Osteoblast (primary cell): ENCODE measurements around the gene TXNIP. TPM values are rescaled to one million over a fixed set of nuclear protein-coding genes. Genes with fewer than 3 reads are reported as not detected.

Experiments
- DNase-seq: peaks from one replicate; pipeline ENCODE4 v3.0.0; 2011; ENCODE audit warnings: low spot score, mixed read lengths; ENCODE audit not compliant: insufficient read length; ENCODE audit errors: missing footprints
- H2AFZ ChIP-seq: 2 replicates; pipeline ENCODE4 v1.6.0; 2011; ENCODE audit warnings: mild to moderate bottlenecking, low read length
- H3K27ac ChIP-seq: 2 replicates; pipeline ENCODE4 v1.5.1; 2011; ENCODE audit warnings: mild to moderate bottlenecking, low read depth, low read length, moderate library complexity
- H3K27me3 ChIP-seq: 2 replicates; pipeline ENCODE4 v1.6.0; 2012; ENCODE audit warnings: mild to moderate bottlenecking, control low read depth, inconsistent platforms, low read length, moderate library complexity; ENCODE audit not compliant: insufficient read depth
- H3K36me3 ChIP-seq: 2 replicates; pipeline ENCODE4 v1.5.1; 2011; ENCODE audit warnings: mild to moderate bottlenecking, low read length, control low read depth, moderate library complexity; ENCODE audit not compliant: insufficient read depth
- H3K4me1 ChIP-seq: 2 replicates; pipeline ENCODE4 v1.5.1; 2011; ENCODE audit warnings: mild to moderate bottlenecking, low read length, control low read depth, moderate library complexity; ENCODE audit not compliant: insufficient read depth
- H3K4me2 ChIP-seq: 2 replicates; pipeline ENCODE4 v1.6.0; 2011; ENCODE audit warnings: mild to moderate bottlenecking, low read length; ENCODE audit not compliant: insufficient read depth
- H3K4me3 ChIP-seq: fragments of 200-600 bp; sonication (generic); 3 replicates; pipeline ENCODE4 v1.5.1; 2012; ENCODE audit warnings: mild to moderate bottlenecking, low read length, inconsistent platforms; ENCODE audit not compliant: insufficient read depth
- H3K79me2 ChIP-seq: 2 replicates; pipeline ENCODE4 v1.6.0; 2012; ENCODE audit warnings: mild to moderate bottlenecking, low read length, control low read depth, inconsistent platforms; ENCODE audit not compliant: insufficient read depth
- H3K9me3 ChIP-seq: 2 replicates; pipeline ENCODE4 v1.5.1; 2011; ENCODE audit warnings: low read depth, low read length, control low read depth
- H4K20me1 ChIP-seq: 2 replicates; pipeline ENCODE4 v1.6.0; 2012; ENCODE audit warnings: mild to moderate bottlenecking, low read length, control low read depth; ENCODE audit not compliant: insufficient read depth
- total RNA-seq: library from RNA; depleted of rRNA; stranded (reverse); fragments of >200 nt; gene quantifications from 2 replicates; pipeline ENCODE4 v1.2.3, GENCODE V29; 2012
- TF ChIP-seq, protein P1 (sequence below): IDR thresholded peaks from 2 replicates; pipeline ENCODE4 v1.5.1; 2011; ENCODE audit warnings: mild to moderate bottlenecking, low read depth, low read length, moderate library complexity; ENCODE audit errors: extremely low read depth

The TXNIP gene
- total RNA-seq, 1 donor, result 400 TPM

DNA sequence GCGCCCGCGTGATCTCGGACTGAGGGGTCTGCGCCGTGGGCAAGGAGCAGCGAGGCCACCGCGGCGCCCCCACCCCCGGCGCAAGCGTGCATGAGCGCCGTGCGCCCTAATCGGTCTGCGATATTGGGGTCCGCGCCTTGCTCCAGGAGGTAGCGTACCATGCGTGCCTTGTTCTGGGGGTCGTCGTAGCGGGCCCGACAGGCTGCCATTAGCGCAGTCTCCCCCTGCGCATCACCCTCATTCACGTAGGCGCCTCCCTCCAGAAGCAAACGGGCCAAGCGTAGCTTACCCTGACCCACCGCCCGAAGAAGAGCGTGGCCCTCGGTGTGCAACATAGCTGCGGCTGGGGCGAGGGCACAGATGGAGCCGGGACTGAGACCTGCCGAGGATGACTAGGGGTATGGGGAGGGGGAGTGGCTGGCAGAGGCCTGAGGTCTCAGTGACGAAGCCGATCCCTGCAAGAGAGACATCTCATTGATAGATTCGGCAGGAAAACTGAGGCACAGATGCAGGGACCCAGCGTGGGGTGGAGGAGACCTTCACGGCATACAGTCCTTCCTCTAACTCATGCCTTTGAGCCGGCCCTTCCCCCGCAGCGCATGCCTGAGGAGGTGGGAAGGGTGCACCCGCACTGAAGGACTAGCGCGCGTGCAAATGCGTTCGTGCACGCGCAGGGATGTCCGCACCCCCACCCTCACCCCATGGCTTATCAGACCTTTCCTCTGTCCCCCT, 34.8 kb downstream of the TXNIP start:
- Histone ChIP-seq H3K4me1 (peaks cover 53% of the 10 kb centered on the region), H3K27ac (peak overlapping the region; percentile 35)
- TF ChIP-seq, protein P1, sequence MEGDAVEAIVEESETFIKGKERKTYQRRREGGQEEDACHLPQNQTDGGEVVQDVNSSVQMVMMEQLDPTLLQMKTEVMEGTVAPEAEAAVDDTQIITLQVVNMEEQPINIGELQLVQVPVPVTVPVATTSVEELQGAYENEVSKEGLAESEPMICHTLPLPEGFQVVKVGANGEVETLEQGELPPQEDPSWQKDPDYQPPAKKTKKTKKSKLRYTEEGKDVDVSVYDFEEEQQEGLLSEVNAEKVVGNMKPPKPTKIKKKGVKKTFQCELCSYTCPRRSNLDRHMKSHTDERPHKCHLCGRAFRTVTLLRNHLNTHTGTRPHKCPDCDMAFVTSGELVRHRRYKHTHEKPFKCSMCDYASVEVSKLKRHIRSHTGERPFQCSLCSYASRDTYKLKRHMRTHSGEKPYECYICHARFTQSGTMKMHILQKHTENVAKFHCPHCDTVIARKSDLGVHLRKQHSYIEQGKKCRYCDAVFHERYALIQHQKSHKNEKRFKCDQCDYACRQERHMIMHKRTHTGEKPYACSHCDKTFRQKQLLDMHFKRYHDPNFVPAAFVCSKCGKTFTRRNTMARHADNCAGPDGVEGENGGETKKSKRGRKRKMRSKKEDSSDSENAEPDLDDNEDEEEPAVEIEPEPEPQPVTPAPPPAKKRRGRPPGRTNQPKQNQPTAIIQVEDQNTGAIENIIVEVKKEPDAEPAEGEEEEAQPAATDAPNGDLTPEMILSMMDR, result no peak

DNA sequence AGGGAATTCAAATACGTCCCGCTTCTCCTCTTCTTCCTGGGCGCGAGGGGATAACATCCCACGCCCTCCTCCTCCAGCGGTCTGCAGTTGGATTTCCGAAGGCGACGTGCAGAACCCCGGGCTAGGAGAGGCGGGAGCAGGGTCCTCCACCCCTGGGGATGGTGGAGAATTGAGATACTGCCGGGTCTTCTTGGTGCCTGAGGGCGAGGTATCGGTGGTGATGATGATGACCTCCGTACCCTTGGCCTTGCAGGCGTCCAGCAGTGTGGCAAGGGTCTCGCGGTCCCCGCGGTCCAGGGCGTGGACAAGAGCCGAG, 35.3 kb downstream of the TXNIP start:
- Histone ChIP-seq H3K4me3 (peak overlapping the region; percentile 89), H3K4me2 (peak overlapping the region; percentile 100), H3K27ac (peak overlapping the region; percentile 4), H3K79me2 (peaks cover 21% of the 10 kb centered on the region), H3K36me3 (no peaks in the 10 kb centered on the region), H4K20me1 (no peaks in the 10 kb centered on the region), H2AFZ (peak overlapping the region; percentile 90), H3K4me1 (peaks cover 58% of the 10 kb centered on the region), H3K9me3 (no peaks in the 10 kb centered on the region), H3K27me3 (no peaks in the 10 kb centered on the region)
- DNase-seq, result peak; percentile 30
- TF ChIP-seq, protein P1, result no peak

More for the DNA sequence above, 34.8 kb downstream of the TXNIP start:
- Histone ChIP-seq H3K79me2 (peaks cover 16% of the 10 kb centered on the region), H2AFZ (peak overlapping the region; percentile 73), H3K27me3 (no peaks in the 10 kb centered on the region), H3K4me2 (peak overlapping the region; percentile 100), H4K20me1 (no peaks in the 10 kb centered on the region), H3K36me3 (no peaks in the 10 kb centered on the region), H3K9me3 (no peaks in the 10 kb centered on the region), H3K4me3 (peak overlapping the region; percentile 89)
- peak; percentile 82 for DNase-seq

GRCh38 chr1:145960468-145961108, 35.8 kb downstream of the TXNIP start:
- Histone ChIP-seq H3K4me1 (peaks cover 62% of the 10 kb centered on the region), H3K4me2 (peak overlapping the region; percentile 100), H3K79me2 (peaks cover 26% of the 10 kb centered on the region), H2AFZ (peak overlapping the region; percentile 90), H4K20me1 (no peaks in the 10 kb centered on the region), H3K36me3 (no peaks in the 10 kb centered on the region), H3K4me3 (peak overlapping the region; percentile 89), H3K27ac (peak overlapping the region; percentile 4), H3K9me3 (no peaks in the 10 kb centered on the region), H3K27me3 (no peaks in the 10 kb centered on the region)
- peak; percentile 96 for DNase-seq
- TF ChIP-seq, protein P1, result peak; percentile 5

DNA sequence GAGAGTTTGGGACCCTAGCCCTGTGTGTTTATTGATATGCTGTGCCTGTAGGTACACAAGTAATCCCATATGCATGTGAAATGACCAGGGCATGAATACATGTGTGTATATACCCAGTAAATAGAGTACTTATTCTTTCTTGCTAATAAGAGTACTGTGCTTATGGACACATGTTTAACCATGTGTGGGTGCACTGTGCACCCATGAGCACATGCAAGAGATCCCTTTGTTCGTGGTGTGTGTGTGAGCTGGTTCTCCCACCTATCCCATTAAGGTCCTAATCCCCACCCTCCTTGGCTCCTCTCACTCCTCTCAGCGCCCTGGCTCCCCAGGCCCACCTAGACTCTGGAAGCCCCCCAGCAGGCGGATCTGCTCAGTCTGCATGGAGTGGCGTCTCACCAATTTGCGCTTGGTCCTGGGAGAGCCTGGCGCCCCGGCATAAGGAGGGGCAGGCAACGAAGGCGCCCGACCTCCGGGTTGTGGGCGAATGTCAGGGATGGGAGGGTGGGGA, 36.4 kb downstream of the TXNIP start:
- H3K4me3 ChIP-seq, result peak overlapping the region; percentile 89
- H3K4me1 ChIP-seq, result peaks cover 65% of the 10 kb centered on the region
- H4K20me1 ChIP-seq, result peaks cover 5% of the 10 kb centered on the region

More for the DNA sequence above, 36.4 kb downstream of the TXNIP start:
- Histone ChIP-seq H3K27ac (no peak overlapping the region), H3K79me2 (peaks cover 32% of the 10 kb centered on the region), H2AFZ (peak overlapping the region; percentile 90), H3K36me3 (no peaks in the 10 kb centered on the region), H3K9me3 (no peaks in the 10 kb centered on the region), H3K27me3 (no peaks in the 10 kb centered on the region), H3K4me2 (peak overlapping the region; percentile 100)
- DNase-seq, result peak; percentile 49
- TF ChIP-seq, protein P1, result no peak
